GM18526 (cell line): ENCODE measurements around the gene ACHE.

Source experiments
- POLR2A ChIP-seq: IDR thresholded peaks from 3 replicates; pipeline ENCODE4 v1.6.1; 2011; ENCODE audit not compliant: insufficient read length; ENCODE audit errors: extremely low read depth

Gene ACHE

GRCh38 chr7:100896732-100897608 is 1.3 kb upstream of the ACHE start:
- no peak for TF ChIP-seq POLR2A

GRCh38 chr7:100895956-100896731 is 456 bp upstream of the ACHE start:
- no peak for TF ChIP-seq POLR2A

- TF ChIP-seq POLR2A = no peak
These were observed 608 bp downstream of the ACHE start for GRCh38 chr7:100894860-100895700.

GRCh38 chr7:100893910-100894721 is 1.6 kb downstream of the ACHE start:
- no peak for TF ChIP-seq POLR2A

- TF ChIP-seq POLR2A = no peak
These were observed 2.3 kb downstream of the ACHE start for GRCh38 chr7:100893318-100893895.

- TF ChIP-seq POLR2A = no peak
These were observed 3.0 kb downstream of the ACHE start for GRCh38 chr7:100892364-100893317.

- no peak for TF ChIP-seq POLR2A
These were observed 4.0 kb downstream of the ACHE start for GRCh38 chr7:100891568-100892247.

GRCh38 chr7:100890653-100891567 is 4.8 kb downstream of the ACHE start:
- TF ChIP-seq POLR2A = no peak

GRCh38 chr7:100888988-100889750 is 6.5 kb downstream of the ACHE start, which contains the start of gene UFSP1:
Gene UFSP1, minus strand, starts transcription at chr7:100889715. Its CDS starts 444 bp downstream, at chr7:100889271.
- TF ChIP-seq POLR2A = peak; percentile 80

GRCh38 chr7:100888291-100888987 is 7.2 kb downstream of the ACHE start:
- TF ChIP-seq POLR2A = no peak
